ENCODE results near the gene EEF1AKMT3.
"Not testable (repeated sequence)": the region's sequence is repeated elsewhere in the genome, so short reads cannot be mapped to it uniquely, and the experiment has no call there.

The EEF1AKMT3 gene

DNA sequence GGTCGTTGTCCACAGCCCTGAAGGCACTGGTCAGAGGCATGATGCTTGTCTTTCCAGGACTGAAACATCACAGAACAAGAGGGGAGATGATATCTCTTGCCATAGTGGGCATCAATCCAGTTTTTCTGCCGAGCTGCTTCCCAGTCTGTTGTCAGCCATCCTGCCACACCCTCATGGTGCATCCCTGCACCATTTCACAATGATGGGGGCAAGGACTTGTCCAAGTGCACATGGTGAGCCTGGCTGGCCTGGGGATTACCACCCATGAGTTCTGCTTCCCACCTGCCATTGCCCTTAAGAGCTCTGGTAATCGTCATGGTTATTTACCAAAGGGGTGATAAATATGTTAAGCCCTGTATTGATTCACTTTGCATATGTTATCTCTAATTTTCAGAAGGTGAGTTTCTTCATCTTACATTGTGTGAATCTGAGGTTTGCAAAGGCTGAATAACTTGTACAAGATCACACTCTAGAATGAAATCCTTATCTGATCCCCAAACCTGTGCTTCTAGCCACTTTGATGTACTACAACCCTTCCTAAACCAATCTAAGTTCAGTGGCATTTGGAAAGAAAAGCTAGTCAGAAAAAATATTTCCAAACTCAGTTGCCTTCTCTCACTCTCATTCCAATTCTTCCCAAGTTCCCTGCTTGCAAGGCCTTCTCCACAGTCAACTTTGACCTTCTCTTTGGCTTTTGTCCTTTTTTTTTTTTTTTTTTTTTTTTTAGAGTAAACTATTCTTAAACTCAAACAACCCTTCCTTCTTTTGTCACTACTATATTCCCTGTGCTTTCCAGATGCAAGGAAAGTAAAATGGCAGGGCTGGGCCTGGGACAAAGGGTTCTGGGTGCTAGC, 43.8 kb downstream of the EEF1AKMT3 start:
- 86% methylated on average over 3 of the region's 3 CpGs for WGBS
- H3K9me3 ChIP-seq (ENCODE audit: insufficient read depth, low read depth, low read length), result no peaks in the 10 kb centered on the region
- H3K4me1 ChIP-seq (ENCODE audit: insufficient read depth, low read length), result no peaks in the 10 kb centered on the region
- no peaks in the 10 kb centered on the region for H3K27me3 ChIP-seq (ENCODE audit: insufficient read depth, low read length)
- H3K4me3 ChIP-seq (ENCODE audit: low read length), result no peak overlapping the region
- no peak overlapping the region for H3K9ac ChIP-seq (ENCODE audit: low read depth, low read length)
- H3K36me3 ChIP-seq (ENCODE audit: insufficient read depth, low read length), result peaks cover 11% of the 10 kb centered on the region; the same call in 1 of the 2 replicates
- no peak overlapping the region for H3K27ac ChIP-seq (ENCODE audit: low read depth, low read length)

DNA sequence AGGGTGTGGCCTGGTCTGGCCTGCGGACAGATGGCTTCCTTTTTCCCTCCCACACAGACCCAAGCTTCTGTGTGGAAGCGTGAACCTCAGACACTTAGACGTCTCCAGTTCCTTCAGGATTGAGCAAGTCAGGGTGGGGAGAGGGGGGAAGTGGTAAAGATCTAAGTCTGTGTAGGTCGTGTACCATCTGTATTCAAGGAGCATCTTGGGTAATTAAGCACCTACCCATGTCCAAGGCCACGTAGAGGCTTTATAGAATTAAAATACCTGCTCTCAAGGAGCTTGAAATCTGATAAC, 44.4 kb downstream of the EEF1AKMT3 start:
- Histone ChIP-seq H3K4me1 (ENCODE audit: insufficient read depth, low read length) (no peaks in the 10 kb centered on the region), H3K4me3 (ENCODE audit: low read length) (no peak overlapping the region), H3K27ac (ENCODE audit: low read depth, low read length) (no peak overlapping the region), H3K27me3 (ENCODE audit: insufficient read depth, low read length) (no peaks in the 10 kb centered on the region), H3K9me3 (ENCODE audit: insufficient read depth, low read depth, low read length) (no peaks in the 10 kb centered on the region), H3K9ac (ENCODE audit: low read depth, low read length) (no peak overlapping the region), H3K36me3 (ENCODE audit: insufficient read depth, low read length) (peaks cover 16% of the 10 kb centered on the region; the same call in 1 of the 2 replicates)
- 88% methylated on average over 5 of the region's 5 CpGs for WGBS

DNA sequence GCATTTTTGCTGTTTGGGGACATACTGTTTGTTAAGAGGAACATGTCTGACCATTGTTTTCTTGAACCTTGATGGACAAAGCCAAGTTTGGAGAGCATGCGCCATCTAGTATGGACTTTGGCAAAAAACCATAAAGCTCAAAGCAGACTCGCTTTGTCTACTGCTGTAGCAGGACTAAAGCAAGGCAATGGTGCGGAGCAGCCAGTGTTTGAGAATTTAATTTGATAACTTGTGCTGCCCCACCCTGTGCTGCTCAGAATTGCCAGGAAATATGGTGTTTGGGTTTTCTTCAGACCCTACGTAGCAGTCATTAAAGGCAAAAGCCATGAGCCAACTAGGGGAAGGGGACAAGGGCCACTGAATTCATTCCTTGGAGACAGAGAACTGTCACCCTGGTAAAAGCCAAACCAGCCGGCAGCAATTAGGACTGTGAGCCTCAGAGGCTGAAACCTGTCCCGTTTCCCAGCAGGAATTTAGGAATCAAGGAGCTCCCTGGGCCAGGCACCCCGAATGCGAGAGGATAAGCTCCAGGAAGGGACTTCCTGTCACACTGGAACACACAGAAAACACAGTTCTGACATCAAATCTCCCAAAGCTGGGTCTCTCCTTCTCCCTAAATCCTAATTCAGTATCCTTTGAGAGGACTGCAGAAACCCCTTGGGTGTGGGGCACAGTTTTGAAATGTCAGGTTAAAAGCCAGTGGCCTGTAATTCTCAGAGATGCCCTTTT, 45.0 kb downstream of the EEF1AKMT3 start:
- Histone ChIP-seq H3K27ac (ENCODE audit: low read depth, low read length) (no peak overlapping the region), H3K4me1 (ENCODE audit: insufficient read depth, low read length) (no peaks in the 10 kb centered on the region), H3K36me3 (ENCODE audit: insufficient read depth, low read length) (peaks cover 22% of the 10 kb centered on the region), H3K9me3 (ENCODE audit: insufficient read depth, low read depth, low read length) (no peaks in the 10 kb centered on the region), H3K27me3 (ENCODE audit: insufficient read depth, low read length) (no peaks in the 10 kb centered on the region), H3K4me3 (ENCODE audit: low read length) (no peak overlapping the region), H3K9ac (ENCODE audit: low read depth, low read length) (no peak overlapping the region)
- 90% methylated on average over 8 of the region's 8 CpGs for WGBS

DNA sequence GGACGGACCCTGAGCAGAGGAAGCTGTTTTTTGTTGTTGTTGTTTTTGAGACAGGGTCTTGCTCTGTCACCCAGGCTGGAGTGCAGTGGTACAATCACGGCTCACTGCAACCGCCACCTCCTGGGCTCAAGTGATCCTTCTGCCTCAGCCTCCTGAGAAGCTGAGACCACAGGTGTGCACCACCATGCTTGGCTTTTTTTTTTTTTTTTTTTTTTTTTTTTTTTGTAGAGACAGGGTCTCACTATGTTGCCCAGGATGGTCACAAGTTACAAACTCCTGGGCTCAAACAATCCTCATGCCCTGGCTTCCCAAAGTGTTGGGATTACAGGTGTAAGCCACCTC, 45.5 kb downstream of the EEF1AKMT3 start:
- H3K4me1 ChIP-seq (ENCODE audit: insufficient read depth, low read length); H3K27me3 ChIP-seq (ENCODE audit: insufficient read depth, low read length); H3K4me3 ChIP-seq (ENCODE audit: low read length); H3K9ac ChIP-seq (ENCODE audit: low read depth, low read length); H3K27ac ChIP-seq (ENCODE audit: low read depth, low read length); H3K9me3 ChIP-seq (ENCODE audit: insufficient read depth, low read depth, low read length): not testable (repeated sequence)
- WGBS, result 95% methylated on average over 3 of the region's 3 CpGs
- peaks cover 28% of the 10 kb centered on the region for H3K36me3 ChIP-seq (ENCODE audit: insufficient read depth, low read length)

DNA sequence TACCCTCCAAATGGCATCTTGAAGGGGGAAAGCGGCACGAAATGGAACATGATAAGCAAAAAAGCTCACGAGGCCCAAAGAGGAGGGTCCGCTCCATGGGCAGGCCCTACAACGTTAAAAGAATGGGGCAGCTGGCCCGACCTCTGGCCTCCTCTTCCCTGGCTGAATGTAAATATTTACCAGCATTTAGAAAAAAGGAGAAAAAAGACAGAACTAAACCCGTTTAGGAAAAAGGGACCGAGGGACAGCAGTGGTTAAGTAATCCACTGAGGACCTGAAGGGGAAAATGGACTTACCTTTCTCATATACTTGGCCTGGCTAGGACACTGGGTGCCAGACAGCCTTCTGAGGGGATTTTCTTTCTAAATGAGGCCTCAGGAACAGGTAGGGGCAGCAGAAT, 47.7 kb downstream of the EEF1AKMT3 start:
- H3K4me1 ChIP-seq (ENCODE audit: insufficient read depth, low read length); H3K4me3 ChIP-seq (ENCODE audit: low read length); H3K9ac ChIP-seq (ENCODE audit: low read depth, low read length); H3K27me3 ChIP-seq (ENCODE audit: insufficient read depth, low read length); H3K9me3 ChIP-seq (ENCODE audit: insufficient read depth, low read depth, low read length); H3K27ac ChIP-seq (ENCODE audit: low read depth, low read length): not testable (repeated sequence)
- peaks cover 49% of the 10 kb centered on the region for H3K36me3 ChIP-seq (ENCODE audit: insufficient read depth, low read length)
- WGBS, result 94% methylated on average over 8 of the region's 8 CpGs

DNA sequence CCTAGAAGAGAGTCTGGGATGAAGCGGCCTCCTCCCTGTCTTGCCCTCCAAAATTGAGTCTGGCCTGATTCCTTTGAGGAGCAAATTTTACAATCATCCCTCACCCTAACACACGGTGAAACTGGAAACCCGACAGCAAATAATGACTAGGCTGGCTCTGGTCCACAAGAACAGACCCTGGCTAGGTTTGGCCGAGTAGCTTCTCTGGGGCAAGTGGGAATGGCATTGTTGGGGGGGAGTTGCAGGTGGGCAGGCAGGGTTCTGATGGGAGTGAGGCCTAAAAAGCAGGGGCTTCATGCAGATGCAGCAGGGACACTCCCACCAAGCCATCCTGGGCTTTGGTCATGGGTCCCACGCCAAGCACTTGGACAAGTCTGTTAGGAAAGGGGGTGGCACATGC, 48.6 kb downstream of the EEF1AKMT3 start:
- 91% methylated on average over 4 of the region's 5 CpGs for WGBS
- not testable (repeated sequence) for H3K27me3 ChIP-seq (ENCODE audit: insufficient read depth, low read length); H3K4me3 ChIP-seq (ENCODE audit: low read length); H3K4me1 ChIP-seq (ENCODE audit: insufficient read depth, low read length); H3K9ac ChIP-seq (ENCODE audit: low read depth, low read length); H3K9me3 ChIP-seq (ENCODE audit: insufficient read depth, low read depth, low read length); H3K27ac ChIP-seq (ENCODE audit: low read depth, low read length)
- peaks cover 58% of the 10 kb centered on the region for H3K36me3 ChIP-seq (ENCODE audit: insufficient read depth, low read length)

DNA sequence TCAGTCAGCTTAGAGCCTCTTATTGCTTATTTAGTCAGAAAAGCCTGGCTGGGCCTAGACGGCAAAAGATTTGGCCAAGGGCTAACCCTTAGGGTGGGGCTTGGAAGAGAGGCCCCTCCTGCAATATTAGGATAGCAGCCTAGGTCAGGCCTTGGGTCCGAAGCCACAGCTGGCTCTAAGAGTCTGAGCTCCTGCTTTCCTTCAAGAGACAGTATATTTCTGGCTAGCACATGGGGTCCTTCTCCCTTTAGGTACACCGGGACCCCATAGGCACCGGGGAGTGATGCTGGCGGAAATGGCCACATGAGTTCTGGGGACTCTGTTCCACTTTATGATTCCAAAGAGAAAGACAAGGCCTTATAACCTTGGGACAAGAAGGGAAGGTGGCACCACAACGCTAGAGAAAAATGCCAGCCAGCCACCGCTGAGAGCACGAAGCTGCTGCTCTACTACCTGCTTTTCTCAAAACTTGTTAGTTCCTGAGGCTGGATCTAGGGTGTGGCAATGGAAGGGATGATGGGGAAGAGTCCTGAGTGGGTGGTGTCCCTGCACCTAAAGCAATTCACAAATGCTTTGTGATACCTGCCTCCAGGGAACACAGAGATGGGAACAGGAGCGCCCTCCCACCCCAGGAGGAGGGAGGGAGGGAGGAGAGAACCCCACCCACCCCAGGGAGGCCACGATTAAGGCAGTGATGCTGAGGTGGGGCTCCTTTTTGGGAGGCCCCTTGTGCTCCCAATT, 49.2 kb downstream of the EEF1AKMT3 start:
- H3K4me3 ChIP-seq (ENCODE audit: low read length), result no peak overlapping the region
- H3K36me3 ChIP-seq (ENCODE audit: insufficient read depth, low read length), result peaks cover 65% of the 10 kb centered on the region
- no peaks in the 10 kb centered on the region for H3K27me3 ChIP-seq (ENCODE audit: insufficient read depth, low read length)
- no peaks in the 10 kb centered on the region for H3K9me3 ChIP-seq (ENCODE audit: insufficient read depth, low read depth, low read length)
- WGBS, result 96% methylated on average over 9 of the region's 10 CpGs
- no peak overlapping the region for H3K9ac ChIP-seq (ENCODE audit: low read depth, low read length)
- no peak overlapping the region for H3K27ac ChIP-seq (ENCODE audit: low read depth, low read length)
- no peaks in the 10 kb centered on the region for H3K4me1 ChIP-seq (ENCODE audit: insufficient read depth, low read length)

DNA sequence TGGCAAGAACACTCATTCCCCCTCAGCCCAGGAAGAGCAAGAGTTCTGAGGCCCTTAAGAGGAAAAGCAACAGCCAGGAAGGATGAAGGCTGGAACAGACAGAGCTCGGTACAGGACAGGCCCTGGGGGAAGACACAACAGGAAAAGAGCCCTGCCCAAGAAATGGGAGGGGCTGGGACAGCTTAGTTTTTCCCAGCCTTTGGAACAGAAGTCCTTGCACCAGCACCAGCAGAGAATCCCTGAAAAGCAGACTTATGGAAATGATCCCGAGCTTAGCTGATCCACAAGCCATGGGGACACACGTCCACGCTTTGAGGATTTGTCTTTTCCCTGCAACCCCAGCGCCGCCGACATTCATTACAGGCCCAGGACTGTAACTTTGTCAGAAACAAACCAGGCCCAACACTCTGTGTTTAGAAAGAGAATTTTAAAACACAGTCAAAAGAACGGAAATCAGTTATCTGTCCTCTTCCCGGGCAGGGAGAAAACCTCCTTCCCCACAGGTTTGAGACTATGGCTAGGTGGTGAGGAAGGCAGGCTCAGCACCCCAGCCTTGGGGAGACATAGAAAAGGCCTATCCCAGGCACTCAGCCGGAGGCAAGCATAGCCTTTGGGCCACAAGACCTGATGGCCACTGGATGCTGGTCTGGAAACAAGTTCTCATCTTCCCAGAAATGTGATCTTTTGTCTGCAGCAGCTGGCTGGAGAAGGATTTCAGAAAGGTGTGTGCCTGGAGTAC, 50.1 kb downstream of the EEF1AKMT3 start:
- Histone ChIP-seq H3K4me3 (ENCODE audit: low read length) (no peak overlapping the region), H3K27me3 (ENCODE audit: insufficient read depth, low read length) (no peaks in the 10 kb centered on the region), H3K9ac (ENCODE audit: low read depth, low read length) (no peak overlapping the region), H3K4me1 (ENCODE audit: insufficient read depth, low read length) (no peaks in the 10 kb centered on the region), H3K9me3 (ENCODE audit: insufficient read depth, low read depth, low read length) (no peaks in the 10 kb centered on the region), H3K36me3 (ENCODE audit: insufficient read depth, low read length) (peaks cover 74% of the 10 kb centered on the region), H3K27ac (ENCODE audit: low read depth, low read length) (no peak overlapping the region)
- WGBS, result 95% methylated on average over 10 of the region's 10 CpGs

DNA sequence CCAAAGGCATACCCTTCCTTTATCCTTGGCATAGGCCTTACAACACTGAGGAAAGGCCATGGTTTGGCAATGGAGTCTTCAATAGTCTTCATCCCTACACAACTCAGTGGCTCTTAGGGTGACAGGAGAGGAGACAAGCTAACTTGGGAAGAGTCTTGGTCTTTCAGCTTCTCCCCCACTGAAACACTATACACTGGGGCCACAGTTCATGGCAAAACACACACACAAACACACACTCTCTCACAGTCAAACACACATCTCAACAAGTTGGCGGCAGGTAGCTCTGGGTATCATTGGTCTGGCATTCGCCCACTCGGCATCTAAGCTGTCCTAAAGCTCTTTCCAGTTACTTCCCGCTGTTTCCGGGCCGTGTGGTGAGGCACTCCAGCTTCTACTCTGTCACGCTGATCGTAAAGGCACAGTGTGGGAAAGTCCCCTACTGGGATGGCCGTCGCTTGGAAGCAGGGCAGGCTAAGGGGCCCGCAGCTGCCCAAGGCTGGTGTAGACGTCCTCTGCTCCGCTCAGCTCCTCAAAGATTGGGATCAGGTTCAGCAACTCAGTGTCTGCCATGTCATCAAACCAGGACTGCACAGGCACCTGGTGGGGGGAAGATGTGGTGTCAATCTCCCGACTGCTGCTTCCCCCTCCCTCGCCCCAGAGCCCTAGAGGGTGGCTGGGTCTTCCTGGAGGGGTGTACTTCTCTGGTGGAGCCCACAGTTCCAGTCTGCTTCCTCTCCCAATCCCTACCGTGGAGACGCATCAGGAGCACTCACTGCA, 50.9 kb downstream of the EEF1AKMT3 start:
- Histone ChIP-seq H3K4me3 (ENCODE audit: low read length) (no peak overlapping the region), H3K27ac (ENCODE audit: low read depth, low read length) (no peak overlapping the region), H3K36me3 (ENCODE audit: insufficient read depth, low read length) (peaks cover 80% of the 10 kb centered on the region)

DNA sequence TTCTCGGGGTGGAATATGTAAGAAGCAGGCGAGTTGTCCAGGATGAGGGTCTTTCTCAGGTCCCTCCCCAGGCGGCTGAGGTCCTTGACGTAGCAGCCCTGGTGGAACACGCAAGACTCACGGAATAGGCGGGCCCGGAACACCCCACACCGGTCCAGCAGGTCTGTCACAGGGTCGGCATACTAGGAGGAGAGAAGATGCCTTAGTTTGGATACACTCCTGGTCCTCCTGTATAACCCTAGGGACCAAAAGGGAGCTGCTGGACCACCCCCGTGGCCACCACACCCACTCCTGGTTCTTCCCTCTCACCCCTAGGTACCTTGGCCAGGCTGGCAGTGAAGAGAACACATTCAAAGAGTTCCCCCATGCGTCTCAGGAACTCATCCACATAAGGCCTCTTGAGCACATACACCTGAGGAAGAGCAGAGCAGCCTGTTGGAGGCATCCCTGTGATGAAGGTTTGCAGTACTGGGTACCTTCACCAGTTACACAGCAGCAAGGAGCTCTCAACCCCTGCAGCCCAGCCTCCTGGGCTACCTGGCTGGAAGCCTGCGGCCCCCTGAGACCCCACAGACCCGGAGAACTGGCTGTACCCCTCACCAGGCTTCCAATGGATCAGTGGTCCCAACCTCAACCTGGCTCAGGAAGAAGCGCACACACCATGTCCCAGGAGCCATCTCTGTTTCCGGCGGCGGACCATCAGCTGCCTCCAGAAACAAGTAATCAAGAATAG, 51.7 kb downstream of the EEF1AKMT3 start:
- WGBS, result 97% methylated on average over 18 of the region's 18 CpGs
- Histone ChIP-seq H3K9me3 (ENCODE audit: insufficient read depth, low read depth, low read length) (no peaks in the 10 kb centered on the region), H3K27ac (ENCODE audit: low read depth, low read length) (no peak overlapping the region), H3K4me1 (ENCODE audit: insufficient read depth, low read length) (no peaks in the 10 kb centered on the region), H3K4me3 (ENCODE audit: low read length) (no peak overlapping the region), H3K9ac (ENCODE audit: low read depth, low read length) (no peak overlapping the region), H3K27me3 (ENCODE audit: insufficient read depth, low read length) (no peaks in the 10 kb centered on the region), H3K36me3 (ENCODE audit: insufficient read depth, low read length) (peaks cover 87% of the 10 kb centered on the region)

More for the DNA sequence above, 50.9 kb downstream of the EEF1AKMT3 start:
- Histone ChIP-seq H3K4me1 (ENCODE audit: insufficient read depth, low read length) (no peaks in the 10 kb centered on the region), H3K27me3 (ENCODE audit: insufficient read depth, low read length) (no peaks in the 10 kb centered on the region), H3K9me3 (ENCODE audit: insufficient read depth, low read depth, low read length) (no peaks in the 10 kb centered on the region), H3K9ac (ENCODE audit: low read depth, low read length) (no peak overlapping the region)
- WGBS, result 95% methylated on average over 17 of the region's 17 CpGs
